GM23338 (cell line): ENCODE measurements around the gene IBTK. TPM values are rescaled to one million over a fixed set of nuclear protein-coding genes. Genes with fewer than 3 reads are reported as not detected.

Experiments used
- ATAC-seq: fragments of 200-7000 bp; cut with Tn5 transposase; 3 replicates; pipeline ENCODE4 v1.9.1; 2020
- DNase-seq: peaks from one replicate; pipeline ENCODE4 v3.0.0-alpha.2; 2015; ENCODE audit warnings: low spot score
- H2AFZ ChIP-seq: fragments of 200-600 bp; sonication (generic); 2 replicates; pipeline ENCODE4 v1.8.0; 2016; ENCODE audit warnings: antibody characterized with exemption, mild to moderate bottlenecking, moderate library complexity
- H3F3A ChIP-seq: fragments of 200-600 bp; sonication (generic); replicated peaks from 2 replicates; pipeline ENCODE4 v1.8.0; 2017; ENCODE audit warnings: antibody characterized with exemption, mixed run types, low read depth
- H3K27ac ChIP-seq: fragments of 200-600 bp; sonication (generic); 2 replicates; pipeline ENCODE4 v1.6.1; 2016; ENCODE audit warnings: low read depth
- H3K27me3 ChIP-seq: fragments of 200-600 bp; sonication (generic); 2 replicates; pipeline ENCODE4 v1.8.0; 2016; ENCODE audit warnings: mild to moderate bottlenecking, mixed run types, moderate library complexity; ENCODE audit not compliant: insufficient read depth
- H3K36me3 ChIP-seq: fragments of 200-600 bp; sonication (generic); 2 replicates; pipeline ENCODE4 v1.8.0; 2016; ENCODE audit warnings: mild to moderate bottlenecking; ENCODE audit not compliant: insufficient read depth
- H3K4me1 ChIP-seq: fragments of 200-600 bp; sonication (generic); 2 replicates; pipeline ENCODE4 v1.8.0; 2016; ENCODE audit warnings: mild to moderate bottlenecking, moderate library complexity; ENCODE audit not compliant: insufficient read depth
- H3K4me2 ChIP-seq: fragments of 200-600 bp; sonication (generic); 2 replicates; pipeline ENCODE4 v1.7.1; 2017; ENCODE audit warnings: mixed run types
- H3K4me3 ChIP-seq: fragments of 200-600 bp; sonication (generic); 2 replicates; pipeline ENCODE4 v1.6.1; 2016; ENCODE audit warnings: mixed run types
- H3K79me2 ChIP-seq: fragments of 200-600 bp; sonication (generic); replicated peaks from 2 replicates; pipeline ENCODE4 v1.8.0; 2017; ENCODE audit warnings: mild to moderate bottlenecking; ENCODE audit not compliant: insufficient read depth
- H3K9me2 ChIP-seq: fragments of 200-600 bp; sonication (generic); 2 replicates; pipeline ENCODE4 v1.8.0; 2017; ENCODE audit not compliant: insufficient read depth
- H4K20me1 ChIP-seq: fragments of 200-600 bp; sonication (generic); replicated peaks from 2 replicates; pipeline ENCODE4 v1.8.0; 2017; ENCODE audit warnings: mild to moderate bottlenecking; ENCODE audit not compliant: insufficient read depth
- H3K27ac Mint-ChIP-seq: 2 replicates; pipeline ENCODE4 v1.8.0; 2020; ENCODE audit warnings: inconsistent platforms, mild to moderate bottlenecking, moderate library complexity, mixed read lengths
- H3K27me3 Mint-ChIP-seq: 3 replicates; pipeline ENCODE4 v1.8.0; 2022; ENCODE audit warnings: low read depth, mild to moderate bottlenecking, moderate library complexity, mixed read lengths, inconsistent platforms; ENCODE audit not compliant: insufficient read depth, poor library complexity
- H3K36me3 Mint-ChIP-seq: 3 replicates; pipeline ENCODE4 v1.8.0; 2021; ENCODE audit warnings: low read depth, mild to moderate bottlenecking, inconsistent platforms, moderate library complexity, mixed read lengths
- H3K4me1 Mint-ChIP-seq: 3 replicates; pipeline ENCODE4 v1.8.0; 2020; ENCODE audit warnings: mild to moderate bottlenecking, inconsistent platforms, mixed read lengths
- H3K4me3 Mint-ChIP-seq: 3 replicates; pipeline ENCODE4 v1.8.0; 2021; ENCODE audit warnings: moderate library complexity, mild to moderate bottlenecking, inconsistent platforms, mixed read lengths
- H3K9me3 Mint-ChIP-seq: 3 replicates; pipeline ENCODE4 v1.8.0; 2020; ENCODE audit warnings: moderate library complexity, mild to moderate bottlenecking, inconsistent platforms, mixed read lengths
- CREB1 ChIP-seq: fragments of 250-450 bp; sonication (Bioruptor Pico); IDR thresholded peaks from 2 replicates; pipeline ENCODE4 v1.5.0; 2020; ENCODE audit warnings: low read depth, mild to moderate bottlenecking, moderate library complexity
- ETS1 ChIP-seq: IDR thresholded peaks from 2 replicates; pipeline ENCODE4 v1.6.1; 2016; ENCODE audit warnings: antibody characterized with exemption
- EZH2 ChIP-seq: fragments of 200-600 bp; sonication (generic); IDR thresholded peaks from one replicate; pipeline ENCODE4 v1.8.0; 2017; ENCODE audit warnings: antibody characterized with exemption, mild to moderate bottlenecking, low read depth; ENCODE audit not compliant: unreplicated experiment
- EZH2phosphoT487 ChIP-seq: fragments of 200-600 bp; sonication (generic); IDR thresholded peaks from one replicate; pipeline ENCODE4 v1.8.1; 2018; ENCODE audit warnings: antibody characterized with exemption; ENCODE audit not compliant: unreplicated experiment
- JUNB ChIP-seq: IDR thresholded peaks from one replicate; pipeline ENCODE4 v1.6.1; 2016; ENCODE audit warnings: antibody characterized with exemption; ENCODE audit not compliant: unreplicated experiment
- NANOG ChIP-seq: IDR thresholded peaks from 2 replicates; pipeline ENCODE4 v1.6.1; 2016; ENCODE audit warnings: antibody characterized with exemption, borderline replicate concordance
- POLR2AphosphoS5 ChIP-seq: IDR thresholded peaks from 2 replicates; pipeline ENCODE4 v1.6.1; 2016; ENCODE audit warnings: antibody characterized with exemption, low read depth
- ZNF114 ChIP-seq: fragments of 250-450 bp; sonication (Bioruptor Pico); IDR thresholded peaks from 2 replicates; pipeline ENCODE4 v1.5.0; 2020; ENCODE audit warnings: mild to moderate bottlenecking, moderate library complexity
- ZNF331 ChIP-seq: fragments of 250-450 bp; sonication (Bioruptor Pico); IDR thresholded peaks from 2 replicates; pipeline ENCODE4 v1.5.0; 2020; ENCODE audit warnings: low read depth, mild to moderate bottlenecking, moderate library complexity
- polyA plus RNA-seq: library from polyadenylated mRNA; unstranded; fragments of >200 nt; fragmentation: Nextera tagmentation; extraction: Ambion mirVana; gene quantifications from 2 replicates; pipeline ENCODE4 v1.2.1, GENCODE V29; 2016
- total RNA-seq: library from RNA; depleted of rRNA; stranded (reverse); fragments of >200 nt; shearing (Covaris generic); gene quantifications from 2 replicates; pipeline ENCODE4 v1.2.3, GENCODE V29; 2014
- TF ChIP-seq, protein P1 (sequence below): IDR thresholded peaks from one replicate; pipeline ENCODE4 v1.6.1; 2018; ENCODE audit warnings: antibody characterized with exemption; ENCODE audit not compliant: unreplicated experiment

The IBTK gene
- total and polyA plus RNA-seq, 2 experiments from 2014 or later, result 16.0 to 28.7 TPM

- H2AFZ ChIP-seq, result no peak overlapping the region
- TF ChIP-seq ETS1 (no peak), JUNB (no peak)
- no peak overlapping the region for H3K4me3 ChIP-seq
- H3K27ac Mint-ChIP-seq, result no peak overlapping the region
- no peak for ATAC-seq
- no peaks in the 10 kb centered on the region for H3F3A ChIP-seq
- DNase-seq, result no peak
- H3K27ac ChIP-seq, result no peak overlapping the region
- H4K20me1 ChIP-seq, result no peaks in the 10 kb centered on the region
- H3K4me3 Mint-ChIP-seq, result no peak overlapping the region
- H3K36me3 ChIP-seq, result no peaks in the 10 kb centered on the region
- H3K27me3 ChIP-seq, result no peaks in the 10 kb centered on the region
- peaks cover 23% of the 10 kb centered on the region for H3K4me1 Mint-ChIP-seq
- H3K9me2 ChIP-seq, result peaks cover 5% of the 10 kb centered on the region
- no peak overlapping the region for H3K4me2 ChIP-seq
- no peaks in the 10 kb centered on the region for H3K79me2 ChIP-seq
- H3K36me3 Mint-ChIP-seq, result no peaks in the 10 kb centered on the region
- H3K4me1 ChIP-seq, result peaks cover 12% of the 10 kb centered on the region
- no peaks in the 10 kb centered on the region for H3K9me3 Mint-ChIP-seq
- H3K27me3 Mint-ChIP-seq, result no peaks in the 10 kb centered on the region
These were observed 16.8 kb upstream of the IBTK start for GRCh38 chr6:82264321-82264720.

DNA sequence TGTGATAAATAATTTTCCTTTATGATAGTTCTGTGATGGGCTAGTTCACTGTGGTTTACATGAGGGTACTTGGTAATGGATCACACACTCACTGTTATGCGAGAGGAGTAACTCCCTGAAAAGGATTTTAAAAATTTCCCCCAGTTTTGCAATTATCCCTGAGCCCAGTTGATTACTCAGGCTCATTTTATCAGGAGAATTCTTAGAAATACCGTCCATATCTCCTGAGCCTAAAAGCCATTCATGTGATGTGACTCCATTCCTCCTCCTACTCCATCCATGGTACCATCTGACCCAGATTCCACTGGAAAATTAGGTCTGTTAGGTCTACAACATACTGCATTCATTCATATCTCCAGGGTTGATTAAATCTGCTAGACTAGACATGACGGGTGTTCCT is 16.4 kb upstream of the IBTK start:
- Mint-ChIP-seq H3K4me3 (no peak overlapping the region), H3K36me3 (no peaks in the 10 kb centered on the region), H3K9me3 (no peaks in the 10 kb centered on the region), H3K27me3 (no peaks in the 10 kb centered on the region), H3K27ac (no peak overlapping the region), H3K4me1 (peaks cover 23% of the 10 kb centered on the region)
- no peak for DNase-seq
- H3K4me3 ChIP-seq, result no peak overlapping the region
- H3K4me2 ChIP-seq, result no peak overlapping the region
- H3K27ac ChIP-seq, result no peak overlapping the region
- peaks cover 12% of the 10 kb centered on the region for H3K4me1 ChIP-seq
- no peak overlapping the region for H2AFZ ChIP-seq
- no peaks in the 10 kb centered on the region for H3K27me3 ChIP-seq
- no peaks in the 10 kb centered on the region for H3K79me2 ChIP-seq
- ATAC-seq, result no peak
- no peaks in the 10 kb centered on the region for H3F3A ChIP-seq
- no peaks in the 10 kb centered on the region for H3K36me3 ChIP-seq
- H3K9me2 ChIP-seq, result peaks cover 5% of the 10 kb centered on the region
- no peaks in the 10 kb centered on the region for H4K20me1 ChIP-seq
- TF ChIP-seq CREB1 (CRISPR knock-in tag) (no peak), ZNF331 (CRISPR knock-in tag) (no peak), ETS1 (no peak), POLR2AphosphoS5 (no peak), EZH2phosphoT487 (no peak), ZNF114 (no peak), NANOG (no peak), EZH2 (no peak)
- TF ChIP-seq, protein P1, sequence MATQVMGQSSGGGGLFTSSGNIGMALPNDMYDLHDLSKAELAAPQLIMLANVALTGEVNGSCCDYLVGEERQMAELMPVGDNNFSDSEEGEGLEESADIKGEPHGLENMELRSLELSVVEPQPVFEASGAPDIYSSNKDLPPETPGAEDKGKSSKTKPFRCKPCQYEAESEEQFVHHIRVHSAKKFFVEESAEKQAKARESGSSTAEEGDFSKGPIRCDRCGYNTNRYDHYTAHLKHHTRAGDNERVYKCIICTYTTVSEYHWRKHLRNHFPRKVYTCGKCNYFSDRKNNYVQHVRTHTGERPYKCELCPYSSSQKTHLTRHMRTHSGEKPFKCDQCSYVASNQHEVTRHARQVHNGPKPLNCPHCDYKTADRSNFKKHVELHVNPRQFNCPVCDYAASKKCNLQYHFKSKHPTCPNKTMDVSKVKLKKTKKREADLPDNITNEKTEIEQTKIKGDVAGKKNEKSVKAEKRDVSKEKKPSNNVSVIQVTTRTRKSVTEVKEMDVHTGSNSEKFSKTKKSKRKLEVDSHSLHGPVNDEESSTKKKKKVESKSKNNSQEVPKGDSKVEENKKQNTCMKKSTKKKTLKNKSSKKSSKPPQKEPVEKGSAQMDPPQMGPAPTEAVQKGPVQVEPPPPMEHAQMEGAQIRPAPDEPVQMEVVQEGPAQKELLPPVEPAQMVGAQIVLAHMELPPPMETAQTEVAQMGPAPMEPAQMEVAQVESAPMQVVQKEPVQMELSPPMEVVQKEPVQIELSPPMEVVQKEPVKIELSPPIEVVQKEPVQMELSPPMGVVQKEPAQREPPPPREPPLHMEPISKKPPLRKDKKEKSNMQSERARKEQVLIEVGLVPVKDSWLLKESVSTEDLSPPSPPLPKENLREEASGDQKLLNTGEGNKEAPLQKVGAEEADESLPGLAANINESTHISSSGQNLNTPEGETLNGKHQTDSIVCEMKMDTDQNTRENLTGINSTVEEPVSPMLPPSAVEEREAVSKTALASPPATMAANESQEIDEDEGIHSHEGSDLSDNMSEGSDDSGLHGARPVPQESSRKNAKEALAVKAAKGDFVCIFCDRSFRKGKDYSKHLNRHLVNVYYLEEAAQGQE, result no peak
